OCI-LY1 (cell line): ENCODE measurements around the gene CREB3L4.

Experiments used
- H2AFZ ChIP-seq: fragments of 200-600 bp; sonication (generic), shearing (Covaris generic); 2 replicates; pipeline ENCODE4 v1.6.0; 2014; ENCODE audit warnings: antibody characterized with exemption, mild to moderate bottlenecking, low read length
- H3F3A ChIP-seq: fragments of 200-600 bp; sonication (generic), shearing (Covaris generic); 2 replicates; pipeline ENCODE4 v1.6.0; 2014; ENCODE audit warnings: mild to moderate bottlenecking, antibody characterized with exemption, low read length, moderate library complexity; ENCODE audit not compliant: insufficient read depth
- H3K27ac ChIP-seq: fragments of 200-600 bp; sonication (generic); 2 replicates; pipeline ENCODE4 v1.5.1; 2014; ENCODE audit warnings: low read length, mixed run types, mild to moderate bottlenecking, low read depth; ENCODE audit not compliant: poor library complexity, severe bottlenecking
- H3K27me3 ChIP-seq: fragments of 200-600 bp; sonication (generic); 2 replicates; pipeline ENCODE4 v1.6.0; 2014; ENCODE audit warnings: antibody characterized with exemption, mild to moderate bottlenecking, low read length, moderate library complexity; ENCODE audit not compliant: insufficient read depth
- H3K36me3 ChIP-seq: fragments of 200-600 bp; sonication (generic); 2 replicates; pipeline ENCODE4 v1.6.1; 2014; ENCODE audit warnings: mild to moderate bottlenecking, antibody characterized with exemption, low read length, moderate library complexity, mixed read lengths; ENCODE audit not compliant: insufficient read depth
- H3K4me1 ChIP-seq: fragments of 200-600 bp; sonication (generic); 2 replicates; pipeline ENCODE4 v1.5.1; 2014; ENCODE audit warnings: mild to moderate bottlenecking, low read length, moderate library complexity; ENCODE audit not compliant: insufficient read depth, severe bottlenecking
- H3K4me2 ChIP-seq: fragments of 200-600 bp; sonication (generic), shearing (Covaris generic); 2 replicates; pipeline ENCODE4 v1.6.1; 2014; ENCODE audit warnings: low read length
- H3K4me3 ChIP-seq: fragments of 200-600 bp; sonication (generic); 2 replicates; pipeline ENCODE4 v1.5.1; 2014; ENCODE audit warnings: low read length, low read depth, mild to moderate bottlenecking, mixed read lengths; ENCODE audit not compliant: poor library complexity, severe bottlenecking
- H3K79me2 ChIP-seq: fragments of 200-600 bp; shearing (Covaris generic); 2 replicates; pipeline ENCODE4 v1.6.1; 2016; ENCODE audit warnings: mixed run types, low read length, mixed read lengths; ENCODE audit not compliant: insufficient read depth
- H3K9ac ChIP-seq: fragments of 200-600 bp; sonication (generic), shearing (Covaris generic); 2 replicates; pipeline ENCODE4 v1.6.1; 2014; ENCODE audit warnings: mild to moderate bottlenecking, low read length, mixed read lengths
- H3K9me2 ChIP-seq: fragments of 200-600 bp; sonication (generic), shearing (Covaris generic); 2 replicates; pipeline ENCODE4 v1.6.1; 2014; ENCODE audit warnings: low read depth, mild to moderate bottlenecking, low read length, mixed read lengths
- H3K9me3 ChIP-seq: fragments of 200-600 bp; shearing (Covaris generic); 2 replicates; pipeline ENCODE4 v1.6.1; 2014; ENCODE audit warnings: low read length, mixed read lengths
- H4K20me1 ChIP-seq: fragments of 200-600 bp; sonication (generic), shearing (Covaris generic); 2 replicates; pipeline ENCODE4 v1.6.0; 2016; ENCODE audit warnings: mild to moderate bottlenecking, low read length; ENCODE audit not compliant: insufficient read depth
- EZH2 ChIP-seq: fragments of 200-600 bp; sonication (generic), shearing (Covaris generic); IDR thresholded peaks from 2 replicates; pipeline ENCODE4 v1.8.0; 2017; ENCODE audit warnings: borderline replicate concordance, mixed run types, mild to moderate bottlenecking, antibody characterized with exemption, low read length, moderate library complexity, mixed read lengths
- TF ChIP-seq, protein P1 (sequence below): fragments of 200-600 bp; sonication (generic), shearing (Covaris generic); IDR thresholded peaks from 2 replicates; pipeline ENCODE4 v1.5.1; 2017; ENCODE audit warnings: mild to moderate bottlenecking, antibody characterized with exemption, low read length, moderate library complexity, mixed read lengths

The CREB3L4 gene

DNA sequence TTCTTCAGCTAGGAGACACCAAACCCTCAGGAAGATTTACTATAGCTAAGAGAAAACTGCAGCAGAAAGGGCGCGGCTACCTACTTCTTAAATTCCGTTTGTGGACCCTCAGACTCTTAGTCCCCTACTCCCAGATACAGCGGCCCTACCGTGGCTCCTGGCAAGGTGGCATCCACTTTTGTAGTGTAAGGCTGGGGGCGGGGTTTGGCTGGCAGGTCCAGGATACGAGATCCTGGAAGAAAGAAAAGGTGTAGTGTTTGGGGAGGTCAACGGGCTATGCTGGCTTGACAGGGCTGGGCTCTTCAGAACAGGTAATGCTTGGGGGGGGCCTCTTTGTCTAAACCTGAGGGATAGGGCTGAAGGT lies 280 bp downstream of the CREB3L4 start:
- peaks cover 4% of the 10 kb centered on the region; the same call in 1 of the 2 replicates for H3F3A ChIP-seq
- H3K4me1 ChIP-seq = peaks cover 49% of the 10 kb centered on the region
- no peaks in the 10 kb centered on the region for H3K9me2 ChIP-seq
- peaks cover 4% of the 10 kb centered on the region; the same call in 1 of the 2 replicates for H3K79me2 ChIP-seq
- no peak for TF ChIP-seq EZH2
- TF ChIP-seq, protein P1, sequence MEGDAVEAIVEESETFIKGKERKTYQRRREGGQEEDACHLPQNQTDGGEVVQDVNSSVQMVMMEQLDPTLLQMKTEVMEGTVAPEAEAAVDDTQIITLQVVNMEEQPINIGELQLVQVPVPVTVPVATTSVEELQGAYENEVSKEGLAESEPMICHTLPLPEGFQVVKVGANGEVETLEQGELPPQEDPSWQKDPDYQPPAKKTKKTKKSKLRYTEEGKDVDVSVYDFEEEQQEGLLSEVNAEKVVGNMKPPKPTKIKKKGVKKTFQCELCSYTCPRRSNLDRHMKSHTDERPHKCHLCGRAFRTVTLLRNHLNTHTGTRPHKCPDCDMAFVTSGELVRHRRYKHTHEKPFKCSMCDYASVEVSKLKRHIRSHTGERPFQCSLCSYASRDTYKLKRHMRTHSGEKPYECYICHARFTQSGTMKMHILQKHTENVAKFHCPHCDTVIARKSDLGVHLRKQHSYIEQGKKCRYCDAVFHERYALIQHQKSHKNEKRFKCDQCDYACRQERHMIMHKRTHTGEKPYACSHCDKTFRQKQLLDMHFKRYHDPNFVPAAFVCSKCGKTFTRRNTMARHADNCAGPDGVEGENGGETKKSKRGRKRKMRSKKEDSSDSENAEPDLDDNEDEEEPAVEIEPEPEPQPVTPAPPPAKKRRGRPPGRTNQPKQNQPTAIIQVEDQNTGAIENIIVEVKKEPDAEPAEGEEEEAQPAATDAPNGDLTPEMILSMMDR = no peak
- H4K20me1 ChIP-seq = no peaks in the 10 kb centered on the region
- peak overlapping the region; percentile 96 for H3K27ac ChIP-seq
- H3K9me3 ChIP-seq = no peaks in the 10 kb centered on the region
- H3K9ac ChIP-seq = peak overlapping the region; percentile 94
- H3K36me3 ChIP-seq = peaks cover 7% of the 10 kb centered on the region; the same call in 1 of the 2 replicates
- no peaks in the 10 kb centered on the region for H3K27me3 ChIP-seq
- peak overlapping the region; percentile 77 for H3K4me2 ChIP-seq
- H2AFZ ChIP-seq = no peak overlapping the region
- H3K4me3 ChIP-seq = peak overlapping the region; percentile 91

DNA sequence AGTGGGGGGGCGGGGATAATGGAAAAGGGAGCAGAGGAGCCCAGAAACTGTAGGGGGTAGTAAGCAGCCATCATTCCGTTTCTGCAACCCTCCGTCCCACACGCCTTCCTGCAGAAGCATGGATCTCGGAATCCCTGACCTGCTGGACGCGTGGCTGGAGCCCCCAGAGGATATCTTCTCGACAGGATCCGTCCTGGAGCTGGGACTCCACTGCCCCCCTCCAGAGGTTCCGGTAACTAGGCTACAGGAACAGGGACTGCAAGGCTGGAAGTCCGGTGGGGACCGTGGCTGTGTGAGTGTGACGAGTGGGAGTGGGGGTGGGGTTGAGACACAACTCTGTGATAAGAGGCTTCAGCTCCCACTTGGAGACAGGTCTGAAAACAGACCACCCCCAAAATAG lies 706 bp downstream of the CREB3L4 start:
- Histone ChIP-seq H3K4me1 (peaks cover 48% of the 10 kb centered on the region), H3K4me3 (peak overlapping the region; percentile 91)

DNA sequence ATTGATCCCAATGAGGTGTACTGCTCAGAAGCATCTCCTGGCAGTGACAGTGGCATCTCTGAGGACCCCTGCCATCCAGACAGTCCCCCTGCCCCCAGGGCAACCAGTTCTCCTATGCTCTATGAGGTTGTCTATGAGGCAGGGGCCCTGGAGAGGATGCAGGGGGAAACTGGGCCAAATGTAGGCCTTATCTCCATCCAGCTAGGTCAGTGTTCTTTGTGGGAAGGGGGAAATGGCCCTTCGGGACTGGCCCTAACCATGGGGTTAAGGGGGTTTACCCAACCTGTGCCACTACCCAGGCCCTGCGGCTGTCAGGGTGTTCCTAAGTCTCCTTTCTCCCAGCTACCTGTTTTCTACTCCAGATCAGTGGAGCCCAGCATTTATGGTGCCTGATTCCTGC lies 1.3 kb downstream of the CREB3L4 start:
- H3K79me2 ChIP-seq = peaks cover 4% of the 10 kb centered on the region; the same call in 1 of the 2 replicates
- peaks cover 46% of the 10 kb centered on the region for H3K4me1 ChIP-seq
- H2AFZ ChIP-seq = no peak overlapping the region
- no peaks in the 10 kb centered on the region for H3K9me3 ChIP-seq
- H3K9ac ChIP-seq = peak overlapping the region; percentile 94
- TF ChIP-seq EZH2 = no peak
- TF ChIP-seq, protein P1 = no peak
- H4K20me1 ChIP-seq = no peaks in the 10 kb centered on the region
- peaks cover 17% of the 10 kb centered on the region for H3K36me3 ChIP-seq
- peak overlapping the region; percentile 77 for H3K4me2 ChIP-seq
- no peaks in the 10 kb centered on the region for H3K9me2 ChIP-seq
- peaks cover 4% of the 10 kb centered on the region; the same call in 1 of the 2 replicates for H3F3A ChIP-seq
- H3K4me3 ChIP-seq = peak overlapping the region; percentile 91
- H3K27me3 ChIP-seq = no peaks in the 10 kb centered on the region
- H3K27ac ChIP-seq = peak overlapping the region; percentile 96

More for the DNA sequence above, 706 bp downstream of the CREB3L4 start:
- Histone ChIP-seq H3K4me2 (peak overlapping the region; percentile 77), H3F3A (peaks cover 4% of the 10 kb centered on the region; the same call in 1 of the 2 replicates), H3K27me3 (no peaks in the 10 kb centered on the region), H3K79me2 (peaks cover 4% of the 10 kb centered on the region; the same call in 1 of the 2 replicates), H4K20me1 (no peaks in the 10 kb centered on the region), H3K9ac (peak overlapping the region; percentile 94), H3K36me3 (peaks cover 11% of the 10 kb centered on the region; the same call in 1 of the 2 replicates), H2AFZ (no peak overlapping the region), H3K9me2 (no peaks in the 10 kb centered on the region), H3K27ac (peak overlapping the region; percentile 96), H3K9me3 (no peaks in the 10 kb centered on the region)
- TF ChIP-seq EZH2 = no peak
- TF ChIP-seq, protein P1 = no peak
